Heart left ventricle (tissue), 16 donors: ENCODE measurements around the gene MID1IP1. TPM values are rescaled to one million over a fixed set of nuclear protein-coding genes. Genes with fewer than 3 reads are reported as not detected.

ENCODE experiments used
- ATAC-seq, 4 donors: fragments of 200-7000 bp; cut with Tn5 transposase; one replicate each; pipeline ENCODE4 v1.9.1; 2020 to 2022; ENCODE audit warnings: moderate library complexity in 4 of 4, mild to moderate bottlenecking in 3 of 4, moderate number of reproducible peaks in 1 of 4
- DNase-seq, 5 donors: peaks; one replicate each; pipeline ENCODE4 v3.0.0-alpha.2; 2020
- H3K27ac ChIP-seq, 12 donors: fragments of 200-600 bp; sonication (generic) in 4 of 12; one replicate each; pipeline versions ENCODE4 v1.5.0 to v1.8.0; 2016 to 2022; ENCODE audit warnings: mild to moderate bottlenecking in 2 of 12
- H3K27me3 ChIP-seq, 9 donors: fragments of 200-600 bp; sonication (generic) in 2 of 9; one replicate each; pipeline versions ENCODE4 v1.5.1 to v1.8.0; 2016 to 2022; ENCODE audit warnings: mild to moderate bottlenecking in 3 of 9
- H3K36me3 ChIP-seq, 9 donors: fragments of 200-600 bp; sonication (generic) in 2 of 9; one replicate each; pipeline versions ENCODE4 v1.5.0 to v1.8.0; 2018 to 2022; ENCODE audit warnings: mild to moderate bottlenecking in 2 of 9
- H3K4me1 ChIP-seq, 12 donors: fragments of 200-600 bp; sonication (generic) in 4 of 12; one replicate each; pipeline versions ENCODE4 v1.5.0 to v1.8.0; 2016 to 2022; ENCODE audit warnings: mild to moderate bottlenecking in 3 of 12
- H3K4me3 ChIP-seq, 12 donors: fragments of 200-600 bp; sonication (generic) in 4 of 12; one replicate each; pipeline versions ENCODE4 v1.5.0 to v1.8.0; 2017 to 2022; ENCODE audit warnings: mild to moderate bottlenecking in 9 of 12, moderate library complexity in 4 of 12
- H3K9me3 ChIP-seq, 12 donors: fragments of 200-600 bp; sonication (generic) in 4 of 12; one replicate each; pipeline versions ENCODE4 v1.5.0 to v1.8.0; 2016 to 2022; ENCODE audit warnings: mild to moderate bottlenecking in 1 of 12
- CTCF ChIP-seq, 12 donors: fragments of 200-600 bp; sonication (generic) in 4 of 12; IDR thresholded peaks; one replicate each; pipeline versions ENCODE4 v1.5.0 to v1.8.0; 2018 to 2022; ENCODE audit warnings: antibody characterized with exemption in 12 of 12, mild to moderate bottlenecking in 5 of 12
- POLR2A ChIP-seq, 2 donors: fragments of 450-650 bp; IDR thresholded peaks; one replicate each; pipeline ENCODE4 v1.6.1; 2017; ENCODE audit warnings: antibody characterized with exemption in 2 of 2, mild to moderate bottlenecking in 2 of 2, moderate library complexity in 2 of 2
- WGBS, 4 donors: extraction: QIAGEN DNeasy Blood & Tissue Kit in 2 of 4; methylation state at CpG; one replicate each; pipeline versions ENCODE4 v1.1.5 to v1.1.7; 2013 to 2018; 5-methylcytosine and 5-hydroxymethylcytosine counted together
- intact Hi-C, 10 donors: fragments of 100-400 bp; cut with DNase I; formaldehyde crosslinking; loops; one replicate each; pipeline versions ENCODE4 v1.11.1 to v1.14.2; 2022
- polyA plus RNA-seq, 2 donors: library from polyadenylated mRNA; stranded (reverse); fragments of 200-250 nt; gene quantifications; one replicate each; pipeline ENCODE4 v1.2.3, GENCODE V29; 2013
- total RNA-seq, 9 donors: library from RNA; depleted of rRNA in 2 of 9; stranded (reverse); fragments of >200 nt in 2 of 9; fragmentation: NEBNext Ultra II Directional in 3 of 9; extraction: Animal tissue kit (Norgen Biotek cat#: 25700) in 3 of 9; gene quantifications; one replicate each; pipeline versions ENCODE4 v1.1.0 to v1.2.4, GENCODE V29; 2016 to 2023
- donor health status: ischemic (EF 13 %, LVEDD 7.1; RV severe dilation, severe dysfunction).
- donor health status: healthy with polysubstance abuse.
- donor health status: DM: no; HTN: yes; CAD: no.
- donor health status: DM: no; HTN: no; CAD: no.
- donor health status: ischemic (EF 25% LVEDD 6.9; RV normal size, moderate dysfunction).
- donor health status: ischemic (EF 25% LVEDD 5.7; RV mildly dilated, moderate dysfunction).
- donor health status: healthy.
- donor health status: DM: yes; HTN: yes; CAD: no.
- donor health status: ischemic (EF 35%, LVEDD 5.7; RV mildly dilated, moderate dysfunction).
- donor health status: nonischemic (EF 11% LVEDD 7.7; RV severe dilation, severe dysfunction).
- donor health status: DM: yes; HTN: yes; CAD: no.
- donor health status: PGD.
- donor health status: ischemic (EF 29% LVEDD 5.4; RV normal size, mild dysfunction).
- donor health status: nonischemic (EF 23%, LVEDD 6.1; RV moderate dilation, normal function).

MID1IP1 gene
- total and polyA plus RNA-seq, 11 donors, result 19.2 to 146 (median 34.5) TPM

- WGBS, 4 donors, result 42 to 57% (median 51%) methylated on average over 3 of the region's 3 CpGs
- no peak for TF ChIP-seq CTCF (IDR thresholded peaks at IDR 0.05)
- TF ChIP-seq POLR2A (IDR thresholded peaks at IDR 0.05), result no peak
- intact Hi-C loops, result no loop called here
- ATAC-seq (no peak), DNase-seq (no peak)
- peaks cover 0 to 5% (median 0%) of the 10 kb centered on the region in 12 donors for H3K9me3 ChIP-seq
- H3K4me1 ChIP-seq, result peaks cover 0 to 36% (median 8%) of the 10 kb centered on the region in 12 donors
- H3K27ac ChIP-seq, result peak overlapping the region in 2 of 12 donors; percentile 3 to 19
- H3K36me3 ChIP-seq, result no peaks in the 10 kb centered on the region
- H3K27me3 ChIP-seq, result no peaks in the 10 kb centered on the region
- no peak overlapping the region for H3K4me3 ChIP-seq
These were observed 10.4 kb downstream of the MID1IP1 start for GRCh38 chrX:38811515-38812243.

GRCh38 chrX:38816155-38816554, 14.9 kb downstream of the MID1IP1 start:
- ATAC-seq, result no peak
- intact Hi-C loops, result no loop called here
- no peak overlapping the region for H3K4me3 ChIP-seq
- peak overlapping the region in 7 of 12 donors; percentile 5 to 67 (median 32) for H3K27ac ChIP-seq
- H3K27me3 ChIP-seq, result peaks cover 0 to 7% (median 0%) of the 10 kb centered on the region in 9 donors
- TF ChIP-seq CTCF (IDR thresholded peaks at IDR 0.05) (no peak), POLR2A (IDR thresholded peaks at IDR 0.05) (no peak)
- WGBS, 4 donors, result 77 to 89% (median 86%) methylated on average over 3 of the region's 3 CpGs
- H3K4me1 ChIP-seq, result peaks cover 0 to 29% (median 9%) of the 10 kb centered on the region in 12 donors
- H3K36me3 ChIP-seq, result no peaks in the 10 kb centered on the region
- no peak for DNase-seq
- H3K9me3 ChIP-seq, result peaks cover 0 to 5% (median 0%) of the 10 kb centered on the region in 12 donors

- TF ChIP-seq CTCF (IDR thresholded peaks at IDR 0.05) (no peak), POLR2A (IDR thresholded peaks at IDR 0.05) (no peak)
- H3K27ac ChIP-seq, result peak overlapping the region in 9 of 12 donors; percentile 5 to 67 (median 34)
- peak; percentile 55 to 85 (median 77) for ATAC-seq
- WGBS, 4 donors, result 23 to 31% (median 24%) methylated on average over 2 of the region's 2 CpGs
- H3K9me3 ChIP-seq, result peaks cover 0 to 5% (median 0%) of the 10 kb centered on the region in 12 donors
- H3K4me3 ChIP-seq, result no peak overlapping the region
- DNase-seq, result peak; percentile 57 to 66 (median 61)
- peaks cover 0 to 19% (median 8%) of the 10 kb centered on the region in 12 donors for H3K4me1 ChIP-seq
- intact Hi-C loops, result no loop called here
- no peaks in the 10 kb centered on the region for H3K36me3 ChIP-seq
- peaks cover 0 to 12% (median 0%) of the 10 kb centered on the region in 9 donors for H3K27me3 ChIP-seq
These were observed 15.9 kb downstream of the MID1IP1 start for GRCh38 chrX:38817004-38817703.

DNA sequence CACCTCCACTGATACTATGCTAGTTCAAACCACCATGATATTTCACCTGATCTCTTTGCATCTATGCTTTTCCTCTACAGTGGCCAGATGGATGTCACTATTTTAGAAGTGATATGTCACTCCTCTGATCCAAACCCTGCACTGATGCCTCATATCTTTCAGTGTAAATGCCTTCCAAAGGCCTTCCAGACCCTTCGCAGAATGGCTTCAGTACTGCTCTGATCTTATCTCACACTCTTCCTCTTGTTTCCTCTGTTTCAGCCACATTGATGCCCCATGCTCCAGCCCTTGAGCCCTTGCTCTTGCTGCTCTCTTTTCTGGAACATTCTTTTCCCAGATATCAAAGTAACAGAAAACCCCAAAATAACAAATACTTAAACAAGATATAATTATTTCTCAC, 17.9 kb downstream of the MID1IP1 start:
- intact Hi-C loops, result no loop called here
- ATAC-seq (no peak), DNase-seq (no peak)
- no peak overlapping the region for H3K27ac ChIP-seq
- peaks cover 0 to 1% (median 0%) of the 10 kb centered on the region in 12 donors for H3K9me3 ChIP-seq
- H3K36me3 ChIP-seq, result no peaks in the 10 kb centered on the region
- TF ChIP-seq CTCF (IDR thresholded peaks at IDR 0.05) (no peak), POLR2A (IDR thresholded peaks at IDR 0.05) (no peak)
- H3K4me3 ChIP-seq, result no peak overlapping the region
- 75 to 92% (median 81%) methylated on average over 1 of the region's 1 CpG for WGBS, 4 donors
- peaks cover 0 to 19% (median 8%) of the 10 kb centered on the region in 12 donors for H3K4me1 ChIP-seq
- peaks cover 0 to 17% (median 0%) of the 10 kb centered on the region in 9 donors for H3K27me3 ChIP-seq
